ENCODE results near the gene RANBP9. TPM values are rescaled to one million over a fixed set of nuclear protein-coding genes. Genes with fewer than 3 reads are reported as not detected.

RANBP9 gene
- total and polyA plus RNA-seq, 2 donors (not counting 3 experiments of a cell fraction or from before 2014, with no cell fraction given), result 15.1 to 40.2 TPM

DNA sequence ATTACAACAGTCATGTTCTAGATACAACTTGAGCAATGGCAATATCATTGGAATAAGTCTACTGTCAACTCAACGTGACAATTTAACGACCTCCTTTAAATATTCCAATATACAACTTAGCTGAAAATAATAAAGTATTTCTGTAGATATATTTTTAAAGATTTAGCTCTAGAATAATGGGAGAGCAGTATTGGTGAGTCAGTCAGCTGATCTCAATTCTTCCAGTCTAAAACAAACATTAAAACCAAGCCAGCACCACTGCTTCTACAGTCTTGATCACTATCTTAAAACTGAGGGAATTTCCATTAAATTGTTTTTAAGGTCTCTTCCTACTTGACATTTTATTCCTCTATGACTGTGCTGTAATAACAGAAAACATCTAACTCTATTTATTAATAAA, 58.3 kb downstream of the RANBP9 start:
- Histone ChIP-seq H3K4me2 (ENCODE audit: insufficient read depth, low read length) (peak overlapping the region; percentile 52), H3K27me3 (ENCODE audit: control insufficient read depth in 2 of 2, insufficient read depth in 2 of 2, low read length in 2 of 2) (no peaks in the 10 kb centered on the region), H3K9me3 (replicated peaks; ENCODE audit: control insufficient read depth, insufficient read depth, low read length) (no peaks in the 10 kb centered on the region), H3K36me3 (ENCODE audit: control insufficient read depth in 2 of 2, extremely low read depth in 1 of 2, insufficient read depth in 2 of 2, low read length in 2 of 2) (no peaks in the 10 kb centered on the region), H4K20me1 (replicated peaks; ENCODE audit: control insufficient read depth, extremely low read depth, insufficient read depth, low read length) (no peaks in the 10 kb centered on the region), H3K27ac (ENCODE audit: insufficient read depth, low read depth, low read length) (peak overlapping the region; percentile 21), H2AFZ (ENCODE audit: low read depth, low read length) (no peak overlapping the region), H3K4me3 (replicated peaks in 1 of 3; ENCODE audit: insufficient read depth in 1 of 3, low read depth in 1 of 3, low read length in 3 of 3) (no peak overlapping the region), H3K79me2 (ENCODE audit: control insufficient read depth, insufficient read depth, low read length) (peaks cover 2% of the 10 kb centered on the region), H3K4me1 (ENCODE audit: control insufficient read depth, extremely low read depth, insufficient read depth, low read length) (peaks cover 14% of the 10 kb centered on the region), H3K9me1 (replicated peaks; ENCODE audit: control insufficient read depth, extremely low read depth, insufficient read depth, low read length) (no peaks in the 10 kb centered on the region), H3K9ac (replicated peaks; ENCODE audit: extremely low read depth, insufficient read depth, low read length) (no peak overlapping the region)
- TF ChIP-seq GATA2 (IDR thresholded peaks at IDR 0.05; ENCODE audit: insufficient read depth, insufficient read length, low read depth, low read length), result peak; percentile 38
- TF ChIP-seq, protein P1, sequence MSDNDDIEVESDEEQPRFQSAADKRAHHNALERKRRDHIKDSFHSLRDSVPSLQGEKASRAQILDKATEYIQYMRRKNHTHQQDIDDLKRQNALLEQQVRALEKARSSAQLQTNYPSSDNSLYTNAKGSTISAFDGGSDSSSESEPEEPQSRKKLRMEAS (IDR thresholded peaks at IDR 0.05; ENCODE audit: insufficient read depth, insufficient read length), result no peak
- no peak for TF ChIP-seq MYC (IDR thresholded peaks at IDR 0.05; ENCODE audit: low read depth, low read length)
- no peak for TF ChIP-seq EZH2 (IDR thresholded peaks at IDR 0.05; ENCODE audit: borderline replicate concordance, low read depth, low read length, severe bottlenecking)
- TF ChIP-seq, protein P2, sequence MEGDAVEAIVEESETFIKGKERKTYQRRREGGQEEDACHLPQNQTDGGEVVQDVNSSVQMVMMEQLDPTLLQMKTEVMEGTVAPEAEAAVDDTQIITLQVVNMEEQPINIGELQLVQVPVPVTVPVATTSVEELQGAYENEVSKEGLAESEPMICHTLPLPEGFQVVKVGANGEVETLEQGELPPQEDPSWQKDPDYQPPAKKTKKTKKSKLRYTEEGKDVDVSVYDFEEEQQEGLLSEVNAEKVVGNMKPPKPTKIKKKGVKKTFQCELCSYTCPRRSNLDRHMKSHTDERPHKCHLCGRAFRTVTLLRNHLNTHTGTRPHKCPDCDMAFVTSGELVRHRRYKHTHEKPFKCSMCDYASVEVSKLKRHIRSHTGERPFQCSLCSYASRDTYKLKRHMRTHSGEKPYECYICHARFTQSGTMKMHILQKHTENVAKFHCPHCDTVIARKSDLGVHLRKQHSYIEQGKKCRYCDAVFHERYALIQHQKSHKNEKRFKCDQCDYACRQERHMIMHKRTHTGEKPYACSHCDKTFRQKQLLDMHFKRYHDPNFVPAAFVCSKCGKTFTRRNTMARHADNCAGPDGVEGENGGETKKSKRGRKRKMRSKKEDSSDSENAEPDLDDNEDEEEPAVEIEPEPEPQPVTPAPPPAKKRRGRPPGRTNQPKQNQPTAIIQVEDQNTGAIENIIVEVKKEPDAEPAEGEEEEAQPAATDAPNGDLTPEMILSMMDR (IDR thresholded peaks at IDR 0.05; ENCODE audit: extremely low read depth in 1 of 2, insufficient read depth in 1 of 2, low read depth in 1 of 2, low read length in 2 of 2), result no peak
- no peak for TF ChIP-seq JUN (IDR thresholded peaks at IDR 0.05; ENCODE audit: borderline replicate concordance, insufficient read depth, insufficient read length, low read depth)
- intact Hi-C loops (cut with micrococcal nuclease), result loop anchor here (2.0 kb wide), 1 partner anchor 58 kb away; the partner anchor contains the start of gene RANBP9
- POLR2A ChIA-PET, result no interaction called here
- CTCF ChIA-PET, result interaction anchor here (0.9 to 1.6 kb wide), 5 partner anchors 11 to 59 kb away, joined by 3 to 7 read pairs (median 6); partner anchors contain the start of genes NOL7 and RANBP9
- FAIRE-seq (peak; percentile 74), DNase-seq (ENCODE audit: low read depth, low spot score) (peak; percentile 89)
- BruUV-seq (replicated peaks), result no TSS peak
- dilution Hi-C loops (cut with MboI; ENCODE audit: extremely low pct_ligation_motif_present, low sequenced_read_pairs), result no loop called here

Measured in endothelial cell of umbilical vein (primary cell).